Subcutaneous adipose tissue (tissue), 4 donors: ENCODE results near the gene ABHD14A. TPM values are rescaled to one million over a fixed set of nuclear protein-coding genes. Genes with fewer than 3 reads are reported as not detected.

Source experiments
- CTCF ChIP-seq: fragments of 450-650 bp; IDR thresholded peaks from one replicate; pipeline ENCODE4 v1.5.1; 2016; ENCODE audit warnings: low read depth, mild to moderate bottlenecking, control low read depth, antibody characterized with exemption, moderate library complexity
- total RNA-seq, 4 donors: library from RNA; depleted of rRNA; stranded (reverse); fragments of >200 nt; gene quantifications; one replicate each; pipeline ENCODE4 v1.1.0, GENCODE V29; 2016

Gene ABHD14A
- total RNA-seq, 4 donors from 2014 or later = 15.3 to 37.7 (median 26.0) TPM

DNA sequence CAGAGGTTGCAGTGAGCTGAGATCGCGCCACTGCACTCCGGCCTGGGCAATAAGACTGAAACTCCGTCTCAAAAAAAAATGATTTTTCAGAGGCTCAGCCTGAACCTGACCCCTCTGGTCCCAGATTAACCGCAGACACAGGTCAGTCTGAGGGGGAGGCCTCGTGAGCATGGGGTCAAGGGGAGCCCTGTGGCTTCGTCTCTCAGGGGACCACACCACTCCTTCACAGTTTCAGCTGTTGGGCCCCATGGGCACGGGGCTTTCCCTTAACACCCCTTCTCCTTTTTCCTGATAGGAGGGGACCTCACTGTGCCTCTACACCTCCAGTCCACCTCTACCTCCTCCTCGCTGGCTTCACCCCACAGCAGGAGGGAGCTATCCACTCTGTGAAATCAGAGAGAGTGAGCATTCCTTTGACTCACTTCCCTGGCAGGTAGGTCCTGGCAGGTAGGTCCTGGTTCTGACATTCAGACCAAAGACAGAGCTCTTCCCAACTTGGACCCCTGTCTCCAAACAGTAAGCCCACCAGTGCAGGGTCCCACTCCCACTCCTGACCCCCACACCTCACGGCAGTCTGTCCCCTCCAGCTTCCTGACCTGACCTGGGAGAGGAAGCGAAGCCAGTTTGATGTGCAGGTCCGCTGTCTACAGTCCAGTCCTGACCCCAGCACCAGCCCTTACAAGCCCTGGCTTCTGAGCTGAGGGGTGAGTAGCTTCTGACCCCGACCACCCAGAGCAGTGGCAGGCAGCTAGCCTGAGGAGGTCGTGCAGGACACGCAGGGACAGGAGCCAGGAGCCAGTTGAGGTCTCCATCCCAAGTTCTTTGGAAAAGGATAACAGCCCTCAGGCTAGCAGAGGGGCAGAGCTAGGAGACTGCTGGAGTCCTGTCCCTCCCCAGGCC is 42.1 kb upstream of the ABHD14A start:
- TF ChIP-seq CTCF = no peak

GRCh38 chr3:51933471-51934138 is 41.3 kb upstream of the ABHD14A start:
- TF ChIP-seq CTCF = no peak

GRCh38 chr3:51934139-51934850 is 40.6 kb upstream of the ABHD14A start:
- no peak for TF ChIP-seq CTCF

DNA sequence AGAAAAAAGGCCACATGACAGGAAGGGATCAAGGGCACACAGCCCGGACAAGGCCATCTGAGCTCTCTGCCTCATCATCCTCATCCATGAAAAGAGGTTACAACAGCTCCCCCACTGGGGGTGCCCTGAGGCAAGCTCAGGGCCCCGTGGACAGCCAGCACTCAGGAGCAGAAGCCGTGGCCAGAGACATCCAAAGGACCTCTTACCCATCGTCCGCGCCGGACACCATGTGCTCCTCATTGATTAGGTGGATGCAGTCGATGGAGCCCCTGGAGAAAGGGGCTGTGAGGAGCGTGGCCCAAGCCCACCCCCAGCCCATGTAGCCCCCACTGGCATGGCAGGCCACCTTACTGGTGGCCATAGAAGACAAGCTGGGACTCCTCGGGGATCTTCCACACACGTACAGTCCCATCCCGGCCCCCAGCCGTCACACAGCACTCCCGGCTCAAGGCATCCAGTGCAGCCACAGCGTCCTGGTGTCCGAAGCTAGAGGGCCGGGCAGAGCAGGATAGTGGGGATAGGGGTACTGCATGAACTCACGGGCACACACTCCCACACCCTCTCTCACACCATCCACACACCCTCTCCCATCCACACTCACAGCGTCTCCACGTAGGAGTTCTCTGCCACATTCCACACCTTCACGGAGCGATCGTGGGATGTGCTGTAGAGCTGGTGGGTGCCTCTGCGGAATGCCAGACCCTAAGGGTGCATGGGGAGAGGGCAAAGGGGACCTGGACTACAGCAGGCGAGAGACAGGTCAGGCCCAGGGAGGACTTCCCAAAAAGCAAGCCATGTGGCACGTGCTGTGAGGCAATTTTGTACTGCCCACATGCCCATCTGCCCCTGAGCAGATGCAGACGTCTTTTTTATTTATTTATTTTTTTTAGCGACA is 39.6 kb upstream of the ABHD14A start:
- no peak for TF ChIP-seq CTCF

GRCh38 chr3:51935886-51936755 is 38.7 kb upstream of the ABHD14A start:
- TF ChIP-seq CTCF = no peak

GRCh38 chr3:51937014-51937413 is 37.9 kb upstream of the ABHD14A start:
- no peak for TF ChIP-seq CTCF
